ENCODE data around the gene BMP6. TPM values are rescaled to one million over a fixed set of nuclear protein-coding genes. Genes with fewer than 3 reads are reported as not detected.

Gene BMP6
- total and polyA plus RNA-seq, 2 of the 4 experiments (the other 2 are of a cell fraction) = 0.18 to 0.19 TPM

- Histone ChIP-seq H3K27me3 (ENCODE audit: control insufficient read depth, insufficient read depth, low read length) (no peaks in the 10 kb centered on the region), H2BK120ac (ENCODE audit: low read depth, low read length) (no peak overlapping the region), H3K9ac (ENCODE audit: low read depth, low read length) (no peak overlapping the region), H2AK5ac (ENCODE audit: low read depth, low read length) (no peak overlapping the region), H4K91ac (ENCODE audit: insufficient read depth, low read depth, low read length) (no peak overlapping the region), H3K4me1 (ENCODE audit: control insufficient read depth, insufficient read depth, low read length) (no peaks in the 10 kb centered on the region; the same call in 1 of the 2 replicates), H2BK5ac (ENCODE audit: low read depth, low read length, poor library complexity, severe bottlenecking) (no peak overlapping the region), H3K23ac (ENCODE audit: low read depth, low read length) (no peak overlapping the region), H4K5ac (ENCODE audit: low read depth, low read length) (no peak overlapping the region), H4K20me1 (ENCODE audit: insufficient read depth, low read length) (peaks cover 34% of the 10 kb centered on the region), H3K79me1 (ENCODE audit: low read depth in 1 of 2, low read length in 2 of 2) (peaks cover 50 to 55% of the 10 kb centered on the region in 2 experiments), H3K36me3 (ENCODE audit: control insufficient read depth, insufficient read depth, low read length) (peaks cover 56% of the 10 kb centered on the region), H3K9me1 (ENCODE audit: insufficient read depth, low read length) (peaks cover 11% of the 10 kb centered on the region), H3K9me3 (ENCODE audit: control insufficient read depth, insufficient read depth, low read length) (no peaks in the 10 kb centered on the region), H4K8ac (ENCODE audit: low read depth in 2 of 2, low read length in 2 of 2) (no peak overlapping the region), H3K14ac (replicated peaks; ENCODE audit: low read depth, low read length) (no peak overlapping the region), H2BK15ac (ENCODE audit: low read depth, low read length) (no peak overlapping the region), H3K4me2 (ENCODE audit: low read depth, low read length) (no peak overlapping the region), H3K18ac (ENCODE audit: low read depth, low read length) (no peak overlapping the region), H3K4me3 (ENCODE audit: insufficient read depth, low read depth, low read length) (no peak overlapping the region), H3K4ac (ENCODE audit: low read depth, low read length) (no peak overlapping the region), H2AK9ac (replicated peaks; ENCODE audit: low read depth, low read length, poor library complexity) (no peak overlapping the region), H2AFZ (replicated peaks; ENCODE audit: low read length, poor library complexity) (no peak overlapping the region), H3K56ac (ENCODE audit: extremely low read depth, insufficient read depth, low read length) (no peak overlapping the region), H3K27ac (ENCODE audit: insufficient read depth, low read length) (no peak overlapping the region), H2BK20ac (ENCODE audit: low read depth, low read length) (no peak overlapping the region)
- CTCF ChIA-PET = no interaction called here
- dilution Hi-C loops (cut with HindIII; ENCODE audit: low sequenced_read_pairs, unreplicated experiment) (no loop called here), intact Hi-C loops (cut with micrococcal nuclease) (no loop called here), in situ Hi-C loops (cut with MboI; ENCODE audit: low sequenced_read_pairs) (no loop called here)
- POLR2A ChIA-PET (ENCODE audit: unreplicated experiment) = no interaction called here
- no CpG with 5 or more reads among the region's 1 CpG for WGBS, 2 experiments (ENCODE audit: extremely low coverage in 2 of 2, insufficient read length in 1 of 2)
- no peak for TF ChIP-seq RAD21 (IDR thresholded peaks at IDR 0.05; ENCODE audit: low read length)
- TF ChIP-seq SMC3 (IDR thresholded peaks at IDR 0.05; ENCODE audit: low read depth, low read length) = no peak
- TF ChIP-seq NFE2L2 (IDR thresholded peaks at IDR 0.05; ENCODE audit: low read depth, low read length) = no peak
- TF ChIP-seq POLR2A (IDR thresholded peaks at IDR 0.05; ENCODE audit: low read depth, low read length) = no peak
- no peak for TF ChIP-seq BHLHE40 (IDR thresholded peaks at IDR 0.05; ENCODE audit: low read depth, low read length)
- no peak for TF ChIP-seq RFX5 (IDR thresholded peaks at IDR 0.05; ENCODE audit: low read depth, low read length)
- TF ChIP-seq ELK1 (IDR thresholded peaks at IDR 0.05; ENCODE audit: borderline replicate concordance, low read depth, low read length) = no peak
- BruUV-seq (replicated peaks) = no TSS peak
- DNase-seq (no peak), ATAC-seq (ENCODE audit: low read depth) (no peak)
These were observed 177.0 kb downstream of the BMP6 start for GRCh38 chr6:7902867-7903266.
